ENCODE measurements around the gene C12orf76.
"Not testable (repeated sequence)": the region's sequence is repeated elsewhere in the genome, so short reads cannot be mapped to it uniquely, and the experiment has no call there.

The C12orf76 gene

GRCh38 chr12:110062241-110062640 lies 13.9 kb upstream of the C12orf76 start:
- DNase-seq, result no peak

GRCh38 chr12:110059651-110060000 lies 11.3 kb upstream of the C12orf76 start:
- DNase-seq, result no peak

DNA sequence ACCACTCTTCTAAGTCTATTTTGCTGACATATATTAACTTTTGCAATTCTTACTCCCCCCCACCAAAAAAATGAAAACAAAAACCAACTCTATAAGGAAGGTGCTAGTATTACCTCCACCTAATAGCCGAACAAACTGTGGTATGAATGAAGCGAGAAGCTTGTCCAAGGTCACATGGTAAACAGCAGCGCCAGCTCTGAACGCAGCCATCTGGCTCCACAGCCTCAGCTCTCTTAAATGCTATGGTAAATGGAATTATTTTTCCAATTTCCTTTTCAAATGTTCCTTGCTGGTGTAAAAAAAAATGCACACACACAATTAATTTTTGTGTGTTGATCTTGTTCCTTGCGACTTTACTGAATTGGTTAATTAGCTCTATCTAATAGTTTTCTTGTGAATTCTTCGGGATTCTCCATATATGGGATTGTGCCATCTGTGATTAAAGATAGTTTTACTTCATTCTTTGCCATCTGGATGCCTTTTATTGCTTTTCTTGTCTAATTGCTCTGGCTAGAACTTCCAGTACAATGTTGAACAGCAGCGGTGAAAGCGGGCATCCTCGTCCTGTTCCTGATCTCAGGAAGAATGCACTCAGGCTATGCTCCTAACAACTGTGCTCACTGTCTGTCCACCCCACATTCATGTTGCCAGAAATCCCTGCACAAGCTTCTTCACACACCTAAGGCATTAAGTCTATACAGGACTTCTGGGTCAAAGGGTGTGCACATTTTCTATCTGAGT lies 10.7 kb upstream of the C12orf76 start:
- DNase-seq, result no peak

DNA sequence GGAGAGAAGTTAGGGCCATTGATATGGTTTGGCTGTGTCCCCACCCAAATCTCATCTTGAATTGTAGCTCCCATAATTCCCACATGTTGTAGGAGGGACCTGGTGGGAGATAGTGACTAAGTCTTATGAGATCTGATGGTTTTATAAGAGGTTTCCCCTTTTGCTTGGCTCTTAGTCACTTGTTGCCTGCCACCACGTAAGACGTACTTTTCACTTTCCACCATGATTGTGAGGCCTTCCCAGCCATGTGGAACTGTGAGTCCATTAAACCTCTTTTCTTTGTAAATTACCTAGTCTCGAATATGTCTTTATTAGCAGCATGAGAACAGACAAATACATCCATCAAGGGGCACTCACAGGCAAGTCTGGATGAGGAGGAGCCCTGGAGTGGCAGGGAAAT lies 8.3 kb upstream of the C12orf76 start:
- DNase-seq, result not testable (repeated sequence)

DNA sequence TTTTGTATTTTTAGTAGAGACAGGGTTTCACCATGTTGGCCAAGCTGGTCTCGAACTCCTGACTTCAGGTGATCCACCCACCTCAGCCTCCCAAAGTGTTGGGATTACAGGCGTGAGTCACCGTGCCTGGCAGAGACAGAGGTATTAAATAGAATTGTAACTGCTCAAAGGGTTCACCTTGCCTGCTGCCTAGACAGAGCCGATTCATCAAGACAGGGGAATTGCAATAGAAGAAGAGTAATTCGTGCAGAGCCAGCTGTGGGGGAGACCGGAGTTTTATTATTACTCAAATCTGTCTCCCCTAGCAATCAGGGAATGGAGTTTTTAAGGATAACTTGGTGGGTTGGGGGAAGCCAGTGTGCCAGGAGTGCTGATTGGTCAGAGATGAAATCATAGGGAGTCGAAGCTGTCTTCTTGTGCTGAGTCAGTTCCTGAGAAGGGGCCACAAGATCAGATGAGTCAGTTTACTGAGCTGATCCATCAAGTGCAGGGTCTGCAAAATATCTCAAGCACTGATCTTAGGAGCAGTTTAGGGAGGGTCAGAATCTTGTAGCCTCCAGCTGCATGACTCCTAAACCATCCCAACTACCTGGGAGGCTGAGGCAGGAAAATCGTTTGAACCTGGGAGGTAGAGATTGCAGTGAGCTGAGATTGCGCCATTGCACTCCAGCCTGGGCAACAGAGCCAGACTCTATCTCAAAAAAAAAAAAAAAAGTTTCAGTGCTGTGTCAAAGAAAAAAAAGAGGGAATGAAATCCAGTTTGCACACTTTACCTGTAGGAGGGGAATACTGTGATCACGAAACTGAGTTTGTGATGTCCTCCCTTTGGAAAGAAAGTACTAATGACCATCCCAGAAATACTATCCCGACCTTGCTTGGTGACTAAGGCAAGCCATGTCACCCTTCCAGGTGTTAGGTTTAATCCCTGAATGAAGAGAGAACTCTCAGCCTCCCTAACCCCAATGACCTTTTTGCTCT lies 7.3 kb upstream of the C12orf76 start:
- peak; percentile 92 for DNase-seq

DNA sequence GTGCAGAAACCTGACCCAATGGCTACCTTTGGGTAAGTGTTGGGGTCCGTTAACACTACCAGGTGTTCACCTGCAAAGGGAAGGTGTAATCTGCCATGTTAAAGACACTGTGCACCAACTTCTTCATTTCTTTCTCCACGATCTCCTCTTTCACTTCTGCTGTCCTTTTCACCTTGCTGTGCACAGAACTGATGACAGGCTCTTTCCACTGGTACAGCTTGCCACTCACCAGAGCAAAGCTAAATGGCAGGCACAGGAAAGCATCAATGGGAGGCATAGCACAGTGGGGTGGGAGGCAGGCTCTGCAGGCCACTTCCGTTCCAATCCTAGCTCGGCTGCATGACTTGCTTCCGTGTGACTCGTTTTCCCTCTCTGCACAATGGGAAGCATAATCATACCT lies 2.6 kb upstream of the C12orf76 start:
- no peak for DNase-seq

GRCh38 chr12:110049666-110050065 lies 1.3 kb upstream of the C12orf76 start:
- DNase-seq, result not testable (repeated sequence)

GRCh38 chr12:110049034-110049433 lies 712 bp upstream of the C12orf76 start:
- not testable (repeated sequence) for DNase-seq

- DNase-seq, result no peak
Observed at GRCh38 chr12:110047297-110047940, 903 bp downstream of the C12orf76 start.

DNA sequence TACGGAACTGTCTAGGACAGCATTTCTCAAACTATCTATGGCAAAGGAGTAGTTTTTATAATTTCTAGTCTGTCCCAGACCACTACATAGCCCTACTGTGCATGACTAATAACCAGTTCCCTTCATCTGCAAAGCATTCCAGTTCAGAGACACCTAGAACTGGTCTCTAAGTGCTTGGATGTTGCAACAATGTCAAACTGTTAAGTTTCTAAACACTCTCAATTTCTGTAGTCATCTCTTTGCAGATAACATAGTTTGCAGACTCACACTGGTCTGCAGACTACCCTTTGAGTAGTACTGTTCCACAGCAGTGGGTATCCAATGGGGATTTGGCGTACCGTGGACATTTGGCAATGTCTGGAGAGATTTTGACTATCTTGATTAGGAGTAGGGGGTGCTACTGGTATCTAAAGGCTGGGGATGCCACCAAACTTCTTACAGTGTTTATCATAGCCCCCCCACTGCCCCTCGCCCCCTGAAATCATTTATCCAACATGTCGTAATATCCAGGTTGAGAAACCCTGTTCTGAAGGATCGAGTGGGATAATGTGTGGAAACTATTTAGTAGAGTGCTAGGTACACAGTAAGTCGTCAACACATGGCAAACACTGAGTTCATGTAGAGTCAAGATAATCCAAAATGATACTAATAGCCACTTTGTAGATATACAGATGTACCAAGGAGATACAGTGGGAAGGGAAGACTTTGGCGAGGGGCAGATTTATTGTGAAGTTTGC lies 1.7 kb downstream of the C12orf76 start:
- DNase-seq, result no peak

DNA sequence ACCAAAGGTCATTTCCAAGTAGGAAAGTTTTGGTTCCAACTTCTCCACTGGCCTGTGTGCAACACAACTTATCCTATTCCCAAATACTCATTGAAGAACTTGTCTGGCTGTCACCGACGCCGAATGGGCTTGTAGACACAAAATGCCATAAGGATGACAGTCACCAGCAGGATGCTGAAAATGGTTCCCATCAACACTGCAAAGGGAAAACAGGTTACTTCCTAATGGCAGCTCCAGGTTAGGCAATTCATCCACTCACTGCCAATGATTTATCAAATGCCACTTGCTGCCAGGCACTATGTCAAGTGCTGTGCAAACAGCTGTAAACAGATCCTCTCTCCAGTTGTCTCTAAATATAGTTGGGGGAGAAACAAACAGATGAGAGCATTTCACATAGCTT lies 6.1 kb downstream of the C12orf76 start:
- DNase-seq, result no peak

GRCh38 chr12:110039085-110039807 lies 9.1 kb downstream of the C12orf76 start:
- peak; percentile 96 for DNase-seq

DNA sequence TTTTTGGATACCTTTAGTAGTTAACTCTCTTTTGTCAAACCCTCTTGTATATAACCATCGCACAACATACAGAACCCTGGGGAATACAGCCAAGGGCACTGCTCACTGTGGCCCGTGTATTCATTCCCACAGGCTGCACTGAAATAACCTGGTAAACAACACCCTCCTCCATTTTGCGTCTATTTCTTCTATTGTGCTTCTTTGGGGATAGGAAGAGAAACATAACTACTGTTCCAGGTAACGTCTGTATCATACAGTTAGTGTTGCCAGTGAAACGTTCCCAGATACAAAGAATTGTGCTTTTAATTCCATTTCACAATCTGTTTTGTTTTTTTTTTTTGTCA lies 9.6 kb downstream of the C12orf76 start:
- no peak for DNase-seq

GRCh38 chr12:110037315-110037714 lies 11.0 kb downstream of the C12orf76 start:
- no peak for DNase-seq

- DNase-seq, result no peak
Observed at GRCh38 chr12:110035534-110036104, 12.7 kb downstream of the C12orf76 start.

DNA sequence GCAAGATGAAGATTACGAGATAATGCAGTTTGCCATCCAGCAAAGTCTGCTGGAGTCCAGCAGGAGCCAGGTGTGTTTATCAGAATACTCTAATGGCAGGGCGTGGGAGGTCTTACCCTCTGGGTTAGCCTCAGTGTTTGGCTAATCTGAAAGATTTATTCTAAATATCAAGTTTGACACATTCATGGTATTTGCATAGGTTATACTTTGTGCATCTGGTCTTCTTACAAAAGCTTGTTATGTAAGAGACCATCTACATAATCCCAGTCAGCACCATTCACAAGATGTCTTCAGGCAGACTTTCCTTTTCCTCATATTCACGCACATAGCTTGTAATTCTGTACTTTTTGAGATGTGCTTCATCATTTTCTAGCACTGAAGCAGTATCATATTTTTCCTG lies 14.4 kb downstream of the C12orf76 start:
- DNase-seq, result no peak

GRCh38 chr12:110029290-110029815 lies 19.0 kb downstream of the C12orf76 start:
- DNase-seq, result no peak

DNA sequence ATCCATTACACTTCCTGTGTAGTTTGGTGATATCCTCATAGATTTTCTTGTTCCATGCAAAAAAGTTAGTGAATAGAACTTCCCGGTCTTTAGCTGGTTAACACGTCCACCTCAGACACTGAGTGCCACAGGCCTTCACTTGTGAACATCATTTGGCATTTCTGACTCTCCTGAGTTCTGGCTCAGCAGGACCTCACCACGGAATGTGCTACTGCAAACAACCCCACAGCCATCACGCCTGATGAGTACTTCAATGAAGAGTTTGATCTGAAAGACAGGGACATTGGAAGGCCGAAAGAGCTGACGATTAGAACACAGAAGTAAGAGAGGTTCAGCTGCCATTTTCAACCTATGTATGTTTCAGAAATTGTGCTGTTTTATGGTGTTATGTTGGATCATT lies 20.0 kb downstream of the C12orf76 start:
- DNase-seq, result no peak

DNA sequence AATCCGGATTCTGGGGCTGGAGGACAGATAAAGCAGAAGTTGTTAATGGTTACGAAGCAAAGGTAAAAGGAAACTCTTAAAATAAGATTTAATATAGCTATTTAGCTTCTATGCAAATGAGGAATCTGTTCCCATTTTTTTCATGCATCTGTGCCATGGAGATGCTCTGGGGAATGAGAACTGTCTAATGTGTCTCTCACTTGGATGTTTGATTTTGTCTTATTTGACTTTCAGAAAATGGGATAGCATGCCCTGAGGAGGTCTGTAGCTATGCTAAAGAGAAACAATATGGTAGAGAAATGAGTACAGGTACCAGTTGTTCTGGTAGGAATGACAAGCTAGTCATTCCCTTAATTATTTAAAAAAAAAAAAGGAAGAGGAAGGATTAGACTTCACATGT lies 24.3 kb downstream of the C12orf76 start:
- DNase-seq, result no peak

- DNase-seq, result peak; percentile 72
Observed at GRCh38 chr12:110023059-110023980, 25.0 kb downstream of the C12orf76 start.

All from EL (cell line).